Glutamatergic neuron (in vitro differentiated cells): ENCODE results near the gene RNF220. TPM values are rescaled to one million over a fixed set of nuclear protein-coding genes. Genes with fewer than 3 reads are reported as not detected.

Experiments used
- DNase-seq: peaks from one replicate; pipeline ENCODE4 v3.0.0; 2022
- H3K27ac Mint-ChIP-seq: one replicate; pipeline ENCODE4 v1.8.0; 2020; ENCODE audit warnings: mild to moderate bottlenecking, mixed read lengths, inconsistent platforms; ENCODE audit not compliant: unreplicated experiment
- H3K27me3 Mint-ChIP-seq: one replicate; pipeline ENCODE4 v1.8.0; 2020; ENCODE audit warnings: mild to moderate bottlenecking, moderate library complexity, mixed read lengths, inconsistent platforms; ENCODE audit not compliant: unreplicated experiment
- H3K36me3 Mint-ChIP-seq: one replicate; pipeline ENCODE4 v1.8.0; 2020; ENCODE audit warnings: mild to moderate bottlenecking, mixed read lengths, inconsistent platforms; ENCODE audit not compliant: unreplicated experiment
- H3K4me1 Mint-ChIP-seq: one replicate; pipeline ENCODE4 v1.8.0; 2020; ENCODE audit warnings: mild to moderate bottlenecking, low read depth, mixed read lengths, inconsistent platforms; ENCODE audit not compliant: unreplicated experiment
- H3K4me3 Mint-ChIP-seq: one replicate; pipeline ENCODE4 v1.8.0; 2020; ENCODE audit warnings: mild to moderate bottlenecking, mixed read lengths, inconsistent platforms; ENCODE audit not compliant: unreplicated experiment
- H3K9me3 Mint-ChIP-seq: one replicate; pipeline ENCODE4 v1.8.0; 2020; ENCODE audit warnings: mild to moderate bottlenecking, moderate library complexity, mixed read lengths, inconsistent platforms; ENCODE audit not compliant: unreplicated experiment
- total RNA-seq: library from RNA; stranded (reverse); fragmentation: NEBNext Ultra II Directional; extraction: Animal tissue kit (Norgen Biotek cat#: 25700); gene quantifications from one replicate; pipeline ENCODE4 v1.2.1, GENCODE V29; 2021; ENCODE audit not compliant: unreplicated experiment
- TF ChIP-seq, protein P1 (sequence below): fragments of 200-600 bp; sonication (generic); IDR thresholded peaks from one replicate; pipeline ENCODE4 v1.5.0; 2021; ENCODE audit not compliant: partially characterized antibody, unreplicated experiment

RNF220 gene
- total RNA-seq, 1 donor from 2014 or later: 99.4 TPM

DNA sequence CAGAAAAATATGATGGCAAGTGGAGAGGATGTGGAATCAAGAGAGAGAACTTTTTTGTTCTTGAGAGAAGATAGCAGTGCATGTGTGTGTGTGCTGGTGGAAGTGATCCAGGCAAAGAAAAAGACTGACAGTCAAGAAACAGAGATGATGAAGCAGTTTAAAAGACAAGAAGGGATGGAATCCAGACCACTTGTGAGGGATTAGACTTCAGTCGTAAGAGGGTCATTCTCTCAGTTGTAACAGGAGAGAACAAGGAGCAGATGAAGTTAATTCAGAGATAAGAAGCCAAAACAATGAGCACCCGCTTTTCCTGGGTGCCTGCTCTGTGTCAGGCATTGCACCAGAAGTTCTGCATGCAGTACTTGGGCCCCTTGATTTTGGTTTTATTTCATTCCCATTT lies 76.6 kb downstream of the RNF220 start:
- H3K27ac Mint-ChIP-seq: no peak overlapping the region
- peaks cover 3% of the 10 kb centered on the region for H3K4me1 Mint-ChIP-seq
- DNase-seq: no peak
- TF ChIP-seq, protein P1, sequence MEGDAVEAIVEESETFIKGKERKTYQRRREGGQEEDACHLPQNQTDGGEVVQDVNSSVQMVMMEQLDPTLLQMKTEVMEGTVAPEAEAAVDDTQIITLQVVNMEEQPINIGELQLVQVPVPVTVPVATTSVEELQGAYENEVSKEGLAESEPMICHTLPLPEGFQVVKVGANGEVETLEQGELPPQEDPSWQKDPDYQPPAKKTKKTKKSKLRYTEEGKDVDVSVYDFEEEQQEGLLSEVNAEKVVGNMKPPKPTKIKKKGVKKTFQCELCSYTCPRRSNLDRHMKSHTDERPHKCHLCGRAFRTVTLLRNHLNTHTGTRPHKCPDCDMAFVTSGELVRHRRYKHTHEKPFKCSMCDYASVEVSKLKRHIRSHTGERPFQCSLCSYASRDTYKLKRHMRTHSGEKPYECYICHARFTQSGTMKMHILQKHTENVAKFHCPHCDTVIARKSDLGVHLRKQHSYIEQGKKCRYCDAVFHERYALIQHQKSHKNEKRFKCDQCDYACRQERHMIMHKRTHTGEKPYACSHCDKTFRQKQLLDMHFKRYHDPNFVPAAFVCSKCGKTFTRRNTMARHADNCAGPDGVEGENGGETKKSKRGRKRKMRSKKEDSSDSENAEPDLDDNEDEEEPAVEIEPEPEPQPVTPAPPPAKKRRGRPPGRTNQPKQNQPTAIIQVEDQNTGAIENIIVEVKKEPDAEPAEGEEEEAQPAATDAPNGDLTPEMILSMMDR: no peak
- peaks cover 5% of the 10 kb centered on the region for H3K36me3 Mint-ChIP-seq
- H3K4me3 Mint-ChIP-seq: no peak overlapping the region
- H3K27me3 Mint-ChIP-seq: no peaks in the 10 kb centered on the region
- no peaks in the 10 kb centered on the region for H3K9me3 Mint-ChIP-seq

DNA sequence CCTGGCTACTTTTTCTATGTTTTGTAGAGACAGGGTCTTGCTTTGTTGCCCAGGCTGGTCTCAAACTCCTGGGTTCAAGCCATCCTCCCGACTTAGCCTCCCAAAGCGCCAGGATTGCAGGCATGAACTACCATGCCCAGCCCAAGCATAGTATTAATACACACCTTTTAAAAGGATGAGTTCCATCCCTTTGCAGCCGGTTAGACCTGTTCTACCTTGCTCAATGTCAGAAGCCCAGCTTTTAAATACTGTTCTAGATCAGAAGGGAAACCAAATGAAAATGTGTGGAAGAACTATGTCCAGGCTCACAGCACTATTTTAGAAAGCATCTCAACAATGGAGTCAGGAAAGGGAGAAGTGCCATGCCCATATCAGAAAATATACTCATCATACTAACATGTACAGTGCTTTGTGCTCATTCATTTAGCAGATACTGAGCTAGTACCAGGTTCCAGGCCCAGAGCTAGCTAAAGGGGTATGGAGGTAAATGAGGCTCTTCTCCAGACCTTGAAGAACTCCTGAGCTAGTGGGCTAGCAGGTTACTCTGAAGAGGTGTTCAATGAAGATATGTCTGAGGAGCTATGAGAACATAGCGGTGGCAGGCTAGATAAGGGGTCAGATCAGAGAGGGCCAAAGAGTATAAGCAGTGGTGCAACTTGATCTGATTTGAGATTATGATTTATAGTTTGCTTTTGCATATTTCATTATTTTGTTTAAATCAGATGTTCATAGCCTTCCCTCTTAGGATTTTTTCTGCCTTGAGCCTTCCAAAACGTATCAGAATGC lies 78.2 kb downstream of the RNF220 start:
- Mint-ChIP-seq H3K36me3 (peaks cover 5% of the 10 kb centered on the region), H3K9me3 (no peaks in the 10 kb centered on the region), H3K4me3 (no peak overlapping the region), H3K27me3 (no peaks in the 10 kb centered on the region), H3K4me1 (peaks cover 3% of the 10 kb centered on the region), H3K27ac (no peak overlapping the region)
- no peak for DNase-seq
- TF ChIP-seq, protein P1: no peak

DNA sequence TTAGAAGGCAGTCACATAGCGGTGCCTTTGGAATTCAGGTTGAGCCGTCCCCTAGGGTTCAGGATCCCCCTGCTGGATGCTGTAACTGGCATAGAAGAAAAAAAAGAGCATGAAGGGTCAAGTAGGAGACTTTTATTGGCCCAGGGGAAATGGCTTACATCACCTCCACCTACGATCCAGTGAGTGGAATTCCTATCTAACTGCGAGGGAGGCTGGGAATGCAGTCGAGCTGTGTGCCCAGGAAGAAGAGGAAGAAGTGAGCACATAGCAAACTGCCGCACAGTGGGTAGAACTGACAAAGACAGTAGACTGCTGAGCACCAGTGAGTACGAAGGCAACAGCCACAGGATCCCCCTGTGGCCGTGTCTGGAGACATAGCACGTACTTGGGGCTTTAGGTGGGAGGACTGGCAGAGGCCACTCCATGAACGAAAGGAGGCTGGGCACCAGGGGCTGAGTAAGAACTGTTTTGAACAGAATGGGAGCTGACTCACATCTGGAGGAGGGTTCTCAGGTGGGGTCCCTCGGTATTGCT lies 79.2 kb downstream of the RNF220 start:
- Mint-ChIP-seq H3K36me3 (peaks cover 5% of the 10 kb centered on the region), H3K4me1 (peaks cover 3% of the 10 kb centered on the region), H3K9me3 (no peaks in the 10 kb centered on the region), H3K4me3 (no peak overlapping the region), H3K27ac (no peak overlapping the region), H3K27me3 (no peaks in the 10 kb centered on the region)
- DNase-seq: no peak
- TF ChIP-seq, protein P1: no peak

DNA sequence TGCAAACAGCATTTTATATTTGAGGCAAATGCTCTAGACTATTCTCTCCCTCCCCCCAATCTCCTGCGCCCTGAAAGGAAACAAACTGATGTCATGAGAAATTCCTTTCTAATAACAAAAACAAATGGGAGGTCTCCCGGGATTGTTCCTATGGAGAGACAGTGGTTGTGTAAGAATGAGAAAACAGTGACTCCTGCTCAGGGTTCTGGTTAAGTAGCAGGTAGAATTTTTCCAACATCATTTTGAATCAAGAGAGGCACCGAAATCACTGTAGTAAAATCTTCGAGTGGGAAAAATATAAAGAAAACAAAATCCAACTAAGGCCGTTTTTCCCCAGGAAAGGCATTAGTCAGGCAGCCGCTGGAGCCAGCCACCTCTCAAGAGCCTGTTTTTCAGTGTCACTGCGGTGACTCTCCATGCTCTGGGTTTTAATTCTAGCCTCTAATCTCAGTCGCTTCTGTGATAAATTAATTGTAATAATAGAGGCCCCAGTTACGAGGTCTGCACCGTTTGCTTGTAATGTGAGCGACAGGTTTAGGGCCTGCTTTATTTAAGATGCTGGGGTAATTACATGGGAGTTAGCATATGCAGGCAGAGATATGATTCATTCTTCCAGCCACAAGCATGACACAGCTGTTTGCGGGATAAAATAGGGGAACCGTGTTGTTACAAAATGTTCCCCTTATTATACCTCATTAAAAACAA lies 80.3 kb downstream of the RNF220 start:
- H3K36me3 Mint-ChIP-seq: peaks cover 5% of the 10 kb centered on the region
- H3K9me3 Mint-ChIP-seq: no peaks in the 10 kb centered on the region

More for the DNA sequence above, 80.3 kb downstream of the RNF220 start:
- no peak overlapping the region for H3K4me3 Mint-ChIP-seq
- H3K4me1 Mint-ChIP-seq: peaks cover 3% of the 10 kb centered on the region
- H3K27ac Mint-ChIP-seq: no peak overlapping the region
- TF ChIP-seq, protein P1: no peak
- H3K27me3 Mint-ChIP-seq: no peaks in the 10 kb centered on the region
- no peak for DNase-seq
